ENCODE data around the gene GJD4. TPM values are rescaled to one million over a fixed set of nuclear protein-coding genes. Genes with fewer than 3 reads are reported as not detected.

Gene GJD4
- polyA plus RNA-seq, 3 donors: not detected

GRCh38 chr10:35594115-35595079 lies 10.7 kb upstream of the GJD4 start:
- Histone ChIP-seq H4K20me1 (ENCODE audit: insufficient read depth, low read length) (no peaks in the 10 kb centered on the region), H3K27ac (ENCODE audit: low read depth in 1 of 2, low read length in 2 of 2) (no peak overlapping the region), H3K79me2 (ENCODE audit: insufficient read depth, low read length) (no peaks in the 10 kb centered on the region), H3K27me3 (ENCODE audit: control insufficient read depth in 2 of 2, insufficient read depth in 2 of 2, low read length in 2 of 2) (no peaks in the 10 kb centered on the region), H2AFZ (ENCODE audit: insufficient read depth, low read depth, low read length, poor library complexity, severe bottlenecking) (no peak overlapping the region), H3K4me3 (replicated peaks in 1 of 3; ENCODE audit: low read depth in 2 of 3, low read length in 3 of 3) (no peak overlapping the region), H3K9me3 (replicated peaks in 1 of 2; ENCODE audit: control insufficient read depth in 1 of 2, insufficient read depth in 1 of 2, low read length in 2 of 2) (peaks cover 19 to 25% of the 10 kb centered on the region in 2 donors), H3K4me2 (replicated peaks; ENCODE audit: extremely low read depth, low read length, poor library complexity, severe bottlenecking) (no peak overlapping the region), H3K4me1 (ENCODE audit: control insufficient read depth in 1 of 2, insufficient read depth in 2 of 2, low read length in 2 of 2) (no peaks in the 10 kb centered on the region), H3K36me3 (replicated peaks in 1 of 2; ENCODE audit: control insufficient read depth in 1 of 2, insufficient read depth in 2 of 2, low read length in 2 of 2) (no peaks in the 10 kb centered on the region), H3K9ac (ENCODE audit: insufficient read depth, low read length, poor library complexity, severe bottlenecking) (no peak overlapping the region)
- DNase-seq: no peak
- H3K9me3 Mint-ChIP-seq: peaks cover 12 to 54% (median 24%) of the 10 kb centered on the region in 7 donors
- no peak overlapping the region for H3K4me3 Mint-ChIP-seq
- no peak for TF ChIP-seq CTCF (IDR thresholded peaks at IDR 0.05)
- H3K27ac Mint-ChIP-seq: peak overlapping the region in 1 of 7 donors; percentile 10
- H3K4me1 Mint-ChIP-seq: peaks cover 2% of the 10 kb centered on the region
- H3K36me3 Mint-ChIP-seq: no peaks in the 10 kb centered on the region
- peaks cover 4 to 7% (median 6%) of the 10 kb centered on the region in 3 donors for H3K27me3 Mint-ChIP-seq (ENCODE audit: low read depth in 3 of 3)
- WGBS (ENCODE audit: insufficient coverage): 83% methylated on average over 8 of the region's 14 CpGs
- intact Hi-C loops (cut with micrococcal nuclease): no loop called here

DNA sequence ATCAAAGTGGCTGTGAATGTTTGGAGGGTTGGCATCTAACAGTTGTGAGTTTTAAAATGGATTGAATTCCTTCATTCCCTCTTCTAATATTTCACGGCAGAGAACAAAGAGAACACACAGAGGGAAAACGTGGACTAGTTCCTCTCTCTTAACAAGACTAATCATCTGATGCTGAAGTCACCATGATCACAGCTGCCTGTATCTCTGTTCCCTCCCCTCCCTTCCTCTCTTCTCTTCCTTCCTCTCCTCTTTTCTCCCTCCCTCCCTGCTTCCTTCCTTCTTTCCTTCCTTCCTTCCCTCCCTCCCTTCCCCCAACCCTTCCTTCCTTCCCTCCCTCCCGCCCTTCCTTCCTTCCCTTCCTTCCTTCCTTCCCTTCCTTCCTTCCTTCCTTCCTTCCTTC lies 10.0 kb upstream of the GJD4 start:
- H3K36me3 ChIP-seq (replicated peaks in 1 of 2; ENCODE audit: control insufficient read depth in 1 of 2, insufficient read depth in 2 of 2, low read length in 2 of 2): no peaks in the 10 kb centered on the region
- no peaks in the 10 kb centered on the region for H4K20me1 ChIP-seq (ENCODE audit: insufficient read depth, low read length)
- H3K9me3 ChIP-seq (replicated peaks in 1 of 2; ENCODE audit: control insufficient read depth in 1 of 2, insufficient read depth in 1 of 2, low read length in 2 of 2): peaks cover 19 to 25% of the 10 kb centered on the region in 2 donors
- H3K4me3 Mint-ChIP-seq: no peak overlapping the region
- no peak overlapping the region for H3K4me2 ChIP-seq (replicated peaks; ENCODE audit: extremely low read depth, low read length, poor library complexity, severe bottlenecking)
- no peaks in the 10 kb centered on the region for H3K79me2 ChIP-seq (ENCODE audit: insufficient read depth, low read length)
- TF ChIP-seq CTCF (IDR thresholded peaks at IDR 0.05): no peak
- 64% methylated on average over 2 of the region's 3 CpGs for WGBS (ENCODE audit: insufficient coverage)
- H3K27me3 Mint-ChIP-seq (ENCODE audit: low read depth in 3 of 3): peaks cover 6 to 8% (median 8%) of the 10 kb centered on the region in 3 donors
- no peak overlapping the region for H3K9ac ChIP-seq (ENCODE audit: insufficient read depth, low read length, poor library complexity, severe bottlenecking)
- no peak overlapping the region for H3K4me3 ChIP-seq (replicated peaks in 1 of 3; ENCODE audit: low read depth in 2 of 3, low read length in 3 of 3)
- H3K4me1 Mint-ChIP-seq: peaks cover 2% of the 10 kb centered on the region
- no peaks in the 10 kb centered on the region for H3K27me3 ChIP-seq (ENCODE audit: control insufficient read depth in 2 of 2, insufficient read depth in 2 of 2, low read length in 2 of 2)
- peaks cover 12 to 56% (median 25%) of the 10 kb centered on the region in 7 donors for H3K9me3 Mint-ChIP-seq
- no peak overlapping the region for H2AFZ ChIP-seq (ENCODE audit: insufficient read depth, low read depth, low read length, poor library complexity, severe bottlenecking)
- H3K27ac ChIP-seq (ENCODE audit: low read depth in 1 of 2, low read length in 2 of 2): no peak overlapping the region
- no peaks in the 10 kb centered on the region for H3K4me1 ChIP-seq (ENCODE audit: control insufficient read depth in 1 of 2, insufficient read depth in 2 of 2, low read length in 2 of 2)
- no peak overlapping the region for H3K27ac Mint-ChIP-seq
- no peak for DNase-seq
- no peaks in the 10 kb centered on the region for H3K36me3 Mint-ChIP-seq
- intact Hi-C loops (cut with micrococcal nuclease): no loop called here

Measured in CD14-positive monocyte (primary cell).